Astrocyte (in vitro differentiated cells and primary cell): ENCODE measurements around the gene ELOVL7. TPM values are rescaled to one million over a fixed set of nuclear protein-coding genes. Genes with fewer than 3 reads are reported as not detected.

Experiments used
- DNase-seq: peaks from one replicate; pipeline ENCODE4 v3.0.0-alpha.2; 2010; ENCODE audit warnings: low read depth
- FAIRE-seq: peaks from 2 replicates; lab custom pipeline; 2011; peaks lifted over from hg19 to GRCh38; lab: Jason Lieb, UNC
- H2AFZ ChIP-seq: 2 replicates; pipeline ENCODE4 v1.6.0; 2012; ENCODE audit warnings: low read depth, low read length, inconsistent platforms
- H3K27ac ChIP-seq: 2 replicates; pipeline ENCODE4 v1.5.1; 2011; ENCODE audit warnings: low read depth, low read length, inconsistent platforms
- H3K27me3 ChIP-seq: 2 replicates; pipeline ENCODE4 v1.6.0; 2011; ENCODE audit warnings: low read length, inconsistent platforms; ENCODE audit not compliant: insufficient read depth
- H3K36me3 ChIP-seq: 2 replicates; pipeline ENCODE4 v1.5.1; 2011; ENCODE audit warnings: low read length, inconsistent platforms; ENCODE audit not compliant: insufficient read depth
- H3K4me1 ChIP-seq: 2 replicates; pipeline ENCODE4 v1.5.1; 2011; ENCODE audit warnings: low read length, inconsistent platforms; ENCODE audit not compliant: insufficient read depth
- H3K4me2 ChIP-seq: 2 replicates; pipeline ENCODE4 v1.6.0; 2012; ENCODE audit warnings: low read length, inconsistent platforms
- H3K4me3 ChIP-seq: 2 replicates; pipeline ENCODE4 v1.5.1; 2011; ENCODE audit warnings: low read depth, mild to moderate bottlenecking, low read length, inconsistent platforms; ENCODE audit not compliant: insufficient read depth
- H3K79me2 ChIP-seq: 2 replicates; pipeline ENCODE4 v1.6.0; 2012; ENCODE audit warnings: mild to moderate bottlenecking, low read length, inconsistent platforms; ENCODE audit not compliant: insufficient read depth
- H3K9ac ChIP-seq: 2 replicates; pipeline ENCODE4 v1.6.0; 2012; ENCODE audit warnings: mild to moderate bottlenecking, low read length, inconsistent platforms
- H3K9me3 ChIP-seq: 2 replicates; pipeline ENCODE4 v1.5.1; 2012; ENCODE audit warnings: low read depth, mild to moderate bottlenecking, low read length, inconsistent platforms; ENCODE audit not compliant: insufficient read depth
- H4K20me1 ChIP-seq: 2 replicates; pipeline ENCODE4 v1.6.0; 2012; ENCODE audit warnings: low read length, inconsistent platforms; ENCODE audit not compliant: insufficient read depth
- H3K27ac Mint-ChIP-seq: one replicate; pipeline ENCODE4 v1.8.0; 2021; ENCODE audit warnings: mild to moderate bottlenecking, mixed read lengths; ENCODE audit not compliant: unreplicated experiment
- H3K27me3 Mint-ChIP-seq: one replicate; pipeline ENCODE4 v1.8.0; 2021; ENCODE audit warnings: low read depth, mixed read lengths; ENCODE audit not compliant: unreplicated experiment
- H3K36me3 Mint-ChIP-seq: one replicate; pipeline ENCODE4 v1.8.0; 2021; ENCODE audit warnings: low read depth, mixed read lengths; ENCODE audit not compliant: unreplicated experiment
- H3K4me1 Mint-ChIP-seq: one replicate; pipeline ENCODE4 v1.8.0; 2021; ENCODE audit warnings: low read depth, mixed read lengths; ENCODE audit not compliant: unreplicated experiment
- H3K4me3 Mint-ChIP-seq: one replicate; pipeline ENCODE4 v1.8.0; 2021; ENCODE audit warnings: mild to moderate bottlenecking, moderate library complexity, mixed read lengths; ENCODE audit not compliant: unreplicated experiment
- H3K9me3 Mint-ChIP-seq: one replicate; pipeline ENCODE4 v1.8.0; 2021; ENCODE audit warnings: mild to moderate bottlenecking, mixed read lengths; ENCODE audit not compliant: unreplicated experiment
- CTCF ChIP-seq: IDR thresholded peaks from 2 replicates; pipeline ENCODE4 v1.5.1; 2011; ENCODE audit warnings: low read depth, mild to moderate bottlenecking, inconsistent platforms, low read length, moderate library complexity; ENCODE audit not compliant: insufficient read depth
- EZH2 ChIP-seq: IDR thresholded peaks from 2 replicates; pipeline ENCODE4 v1.6.1; 2012; ENCODE audit warnings: mild to moderate bottlenecking, low read length, inconsistent platforms; ENCODE audit not compliant: insufficient read depth
- total RNA-seq: library from RNA; stranded (reverse); gene quantifications from 2 replicates; pipeline ENCODE4 v1.2.1, GENCODE V29; 2021

Gene ELOVL7
- total RNA-seq, 1 donor from 2014 or later = 1.0 TPM

GRCh38 chr5:60763061-60763460 is 81.0 kb downstream of the ELOVL7 start:
- FAIRE-seq (no peak), DNase-seq (no peak)
- Histone ChIP-seq H3K9me3 (no peaks in the 10 kb centered on the region), H3K4me3 (no peak overlapping the region), H3K27me3 (no peaks in the 10 kb centered on the region), H3K79me2 (no peaks in the 10 kb centered on the region), H4K20me1 (no peaks in the 10 kb centered on the region), H3K36me3 (no peaks in the 10 kb centered on the region), H3K9ac (no peak overlapping the region), H2AFZ (no peak overlapping the region), H3K4me1 (no peaks in the 10 kb centered on the region), H3K27ac (no peak overlapping the region), H3K4me2 (no peak overlapping the region)
- Mint-ChIP-seq H3K27ac (no peak overlapping the region), H3K4me1 (no peaks in the 10 kb centered on the region), H3K27me3 (no peaks in the 10 kb centered on the region), H3K4me3 (no peak overlapping the region), H3K9me3 (no peaks in the 10 kb centered on the region), H3K36me3 (no peaks in the 10 kb centered on the region)
- TF ChIP-seq CTCF (no peak), EZH2 (no peak)

GRCh38 chr5:60754495-60754894 is 89.6 kb downstream of the ELOVL7 start:
- Mint-ChIP-seq H3K9me3 (no peaks in the 10 kb centered on the region), H3K4me3 (no peak overlapping the region), H3K36me3 (no peaks in the 10 kb centered on the region), H3K27ac (no peak overlapping the region), H3K27me3 (no peaks in the 10 kb centered on the region), H3K4me1 (no peaks in the 10 kb centered on the region)
- H4K20me1 ChIP-seq = no peaks in the 10 kb centered on the region
- TF ChIP-seq CTCF (no peak), EZH2 (no peak)
- no peaks in the 10 kb centered on the region for H3K36me3 ChIP-seq
- no peak for DNase-seq
- no peak overlapping the region for H3K4me3 ChIP-seq
- no peak for FAIRE-seq
- no peak overlapping the region for H2AFZ ChIP-seq
- no peaks in the 10 kb centered on the region for H3K9me3 ChIP-seq
- H3K27ac ChIP-seq = no peak overlapping the region
- no peaks in the 10 kb centered on the region for H3K79me2 ChIP-seq
- H3K27me3 ChIP-seq = no peaks in the 10 kb centered on the region
- no peak overlapping the region for H3K4me2 ChIP-seq
- no peak overlapping the region for H3K9ac ChIP-seq
- H3K4me1 ChIP-seq = no peaks in the 10 kb centered on the region

GRCh38 chr5:60744682-60745081 is 99.4 kb downstream of the ELOVL7 start:
- H3K27ac Mint-ChIP-seq = no peak overlapping the region
- H3K4me1 ChIP-seq = no peaks in the 10 kb centered on the region
- DNase-seq = no peak
- H3K79me2 ChIP-seq = no peaks in the 10 kb centered on the region
- H3K9me3 ChIP-seq = no peaks in the 10 kb centered on the region
- no peaks in the 10 kb centered on the region for H3K4me1 Mint-ChIP-seq
- H3K27ac ChIP-seq = no peak overlapping the region
- no peak overlapping the region for H3K9ac ChIP-seq
- no peaks in the 10 kb centered on the region for H3K27me3 ChIP-seq
- H4K20me1 ChIP-seq = no peaks in the 10 kb centered on the region
- H3K36me3 Mint-ChIP-seq = peaks cover 3% of the 10 kb centered on the region
- H3K36me3 ChIP-seq = no peaks in the 10 kb centered on the region
- no peak overlapping the region for H2AFZ ChIP-seq
- TF ChIP-seq EZH2 = no peak
- H3K27me3 Mint-ChIP-seq = no peaks in the 10 kb centered on the region
- no peak overlapping the region for H3K4me3 Mint-ChIP-seq
- FAIRE-seq = no peak
- H3K4me2 ChIP-seq = no peak overlapping the region
- no peak overlapping the region for H3K4me3 ChIP-seq
- H3K9me3 Mint-ChIP-seq = peaks cover 12% of the 10 kb centered on the region
